Nephron progenitor cell (in vitro differentiated cells): ENCODE measurements around the gene ZNF143.

ENCODE experiments used
- DNase-seq: peaks from one replicate; pipeline ENCODE4 v3.0.0; 2021
- H3K27ac Mint-ChIP-seq: 2 replicates; pipeline ENCODE4 v1.8.0; 2021; ENCODE audit warnings: mild to moderate bottlenecking, moderate library complexity, mixed read lengths
- H3K27me3 Mint-ChIP-seq: 2 replicates; pipeline ENCODE4 v1.8.0; 2021; ENCODE audit warnings: mild to moderate bottlenecking, low read depth, mixed read lengths; ENCODE audit not compliant: poor library complexity
- H3K36me3 Mint-ChIP-seq: 2 replicates; pipeline ENCODE4 v1.8.0; 2021; ENCODE audit warnings: low read depth, mixed read lengths
- H3K4me1 Mint-ChIP-seq: 2 replicates; pipeline ENCODE4 v1.8.0; 2021; ENCODE audit warnings: mixed read lengths
- H3K4me3 Mint-ChIP-seq: 2 replicates; pipeline ENCODE4 v1.8.0; 2021; ENCODE audit warnings: mild to moderate bottlenecking, moderate library complexity, mixed read lengths
- H3K9me3 Mint-ChIP-seq: 2 replicates; pipeline ENCODE4 v1.8.0; 2021; ENCODE audit warnings: mild to moderate bottlenecking, moderate library complexity, mixed read lengths
- CTCF ChIP-seq: fragments of 200-600 bp; sonication (generic); IDR thresholded peaks from 2 replicates; pipeline ENCODE4 v1.5.0; 2021; ENCODE audit warnings: antibody characterized with exemption

ZNF143 gene

GRCh38 chr11:9490376-9490775 is 29.6 kb downstream of the ZNF143 start:
- no peaks in the 10 kb centered on the region for H3K27me3 Mint-ChIP-seq
- no peak for TF ChIP-seq CTCF
- H3K4me1 Mint-ChIP-seq, result no peaks in the 10 kb centered on the region

GRCh38 chr11:9493492-9493891 is 32.7 kb downstream of the ZNF143 start:
- Mint-ChIP-seq H3K27ac (no peak overlapping the region), H3K4me1 (no peaks in the 10 kb centered on the region), H3K36me3 (peaks cover 62% of the 10 kb centered on the region), H3K4me3 (no peak overlapping the region), H3K27me3 (no peaks in the 10 kb centered on the region), H3K9me3 (no peaks in the 10 kb centered on the region)
- no peak for DNase-seq
- TF ChIP-seq CTCF, result no peak

More at GRCh38 chr11:9490376-9490775, 29.6 kb downstream of the ZNF143 start:
- no peak for DNase-seq
- H3K36me3 Mint-ChIP-seq, result peaks cover 54% of the 10 kb centered on the region
- no peaks in the 10 kb centered on the region for H3K9me3 Mint-ChIP-seq
- H3K27ac Mint-ChIP-seq, result no peak overlapping the region
- no peak overlapping the region for H3K4me3 Mint-ChIP-seq

GRCh38 chr11:9494316-9494715 is 33.5 kb downstream of the ZNF143 start:
- Mint-ChIP-seq H3K4me1 (no peaks in the 10 kb centered on the region), H3K4me3 (no peak overlapping the region), H3K36me3 (peaks cover 62% of the 10 kb centered on the region), H3K27me3 (no peaks in the 10 kb centered on the region), H3K27ac (no peak overlapping the region), H3K9me3 (no peaks in the 10 kb centered on the region)
- no peak for TF ChIP-seq CTCF
- no peak for DNase-seq

- Mint-ChIP-seq H3K27ac (peak overlapping the region; percentile 85), H3K27me3 (no peaks in the 10 kb centered on the region), H3K4me3 (no peak overlapping the region), H3K4me1 (no peaks in the 10 kb centered on the region), H3K9me3 (no peaks in the 10 kb centered on the region), H3K36me3 (peaks cover 54% of the 10 kb centered on the region)
- TF ChIP-seq CTCF, result no peak
- DNase-seq, result no peak
Observed at GRCh38 chr11:9495803-9496514, 35.1 kb downstream of the ZNF143 start.

GRCh38 chr11:9498457-9499078 is 37.8 kb downstream of the ZNF143 start:
- DNase-seq, result no peak
- Mint-ChIP-seq H3K27ac (no peak overlapping the region), H3K27me3 (no peaks in the 10 kb centered on the region), H3K4me3 (no peak overlapping the region), H3K4me1 (no peaks in the 10 kb centered on the region), H3K9me3 (no peaks in the 10 kb centered on the region), H3K36me3 (peaks cover 71% of the 10 kb centered on the region)
- TF ChIP-seq CTCF, result no peak
